ENCODE data around the gene ACVR1.

The ACVR1 gene

GRCh38 chr2:157876066-157876785 is at the start of gene ACVR1:
TSS of gene ACVR1 (minus strand) at chr2:157876330. CDS start at chr2:157799493, 76,837 bp downstream.
- peak; percentile 73 for DNase-seq (ENCODE audit: low read depth)

GRCh38 chr2:157925071-157925470 is 48.9 kb upstream of the ACVR1 start:
- no peak for DNase-seq (ENCODE audit: low read depth)

- DNase-seq (ENCODE audit: low read depth): no peak
Observed at GRCh38 chr2:157923598-157924217, 47.6 kb upstream of the ACVR1 start.

- no peak for DNase-seq (ENCODE audit: low read depth)
Observed at GRCh38 chr2:157922815-157923214, 46.7 kb upstream of the ACVR1 start.

GRCh38 chr2:157922336-157922735 is 46.2 kb upstream of the ACVR1 start:
- DNase-seq (ENCODE audit: low read depth): no peak

GRCh38 chr2:157920736-157921135 is 44.6 kb upstream of the ACVR1 start:
- DNase-seq (ENCODE audit: low read depth): no peak

- no peak for DNase-seq (ENCODE audit: low read depth)
Observed at GRCh38 chr2:157919181-157919580, 43.1 kb upstream of the ACVR1 start.

- no peak for DNase-seq (ENCODE audit: low read depth)
Observed at GRCh38 chr2:157918319-157918718, 42.2 kb upstream of the ACVR1 start.

GRCh38 chr2:157911750-157912149 is 35.6 kb upstream of the ACVR1 start:
- DNase-seq (ENCODE audit: low read depth): no peak

- DNase-seq (ENCODE audit: low read depth): no peak
Observed at GRCh38 chr2:157911246-157911645, 35.1 kb upstream of the ACVR1 start.

GRCh38 chr2:157905092-157905491 is 29.0 kb upstream of the ACVR1 start:
- DNase-seq (ENCODE audit: low read depth): no peak

- no peak for DNase-seq (ENCODE audit: low read depth)
Observed at GRCh38 chr2:157903626-157904025, 27.5 kb upstream of the ACVR1 start.

- no peak for DNase-seq (ENCODE audit: low read depth)
Observed at GRCh38 chr2:157903151-157903550, 27.0 kb upstream of the ACVR1 start.

- no peak for DNase-seq (ENCODE audit: low read depth)
Observed at GRCh38 chr2:157902692-157903091, 26.6 kb upstream of the ACVR1 start.

GRCh38 chr2:157901325-157901724 is 25.2 kb upstream of the ACVR1 start:
- no peak for DNase-seq (ENCODE audit: low read depth)

- DNase-seq (ENCODE audit: low read depth): no peak
Observed at GRCh38 chr2:157900684-157901083, 24.6 kb upstream of the ACVR1 start.

- DNase-seq (ENCODE audit: low read depth): no peak
Observed at GRCh38 chr2:157900203-157900602, 24.1 kb upstream of the ACVR1 start.

- no peak for DNase-seq (ENCODE audit: low read depth)
Observed at GRCh38 chr2:157899125-157899839, 23.2 kb upstream of the ACVR1 start.

GRCh38 chr2:157898591-157898996 is 22.5 kb upstream of the ACVR1 start:
- peak; percentile 43 for DNase-seq (ENCODE audit: low read depth)

- DNase-seq (ENCODE audit: low read depth): no peak
Observed at GRCh38 chr2:157897106-157897971, 21.2 kb upstream of the ACVR1 start.

GRCh38 chr2:157895531-157895930 is 19.4 kb upstream of the ACVR1 start:
- no peak for DNase-seq (ENCODE audit: low read depth)

Data from stimulated activated CD8-positive, alpha-beta memory T cell treated with anti-CD3 and anti-CD28 coated beads, Interleukin-12 subunit alpha, Interleukin-12 subunit beta, amount 100 ng/mL, for 4 hours (primary cell).